ENCODE data around the gene SNX8. TPM values are rescaled to one million over a fixed set of nuclear protein-coding genes. Genes with fewer than 3 reads are reported as not detected.

The SNX8 gene
- total and polyA plus RNA-seq, 2 of the 8 experiments (the other 6 are each of a cell fraction or from before 2014, with no cell fraction given) = 46.2 to 70.8 TPM

DNA sequence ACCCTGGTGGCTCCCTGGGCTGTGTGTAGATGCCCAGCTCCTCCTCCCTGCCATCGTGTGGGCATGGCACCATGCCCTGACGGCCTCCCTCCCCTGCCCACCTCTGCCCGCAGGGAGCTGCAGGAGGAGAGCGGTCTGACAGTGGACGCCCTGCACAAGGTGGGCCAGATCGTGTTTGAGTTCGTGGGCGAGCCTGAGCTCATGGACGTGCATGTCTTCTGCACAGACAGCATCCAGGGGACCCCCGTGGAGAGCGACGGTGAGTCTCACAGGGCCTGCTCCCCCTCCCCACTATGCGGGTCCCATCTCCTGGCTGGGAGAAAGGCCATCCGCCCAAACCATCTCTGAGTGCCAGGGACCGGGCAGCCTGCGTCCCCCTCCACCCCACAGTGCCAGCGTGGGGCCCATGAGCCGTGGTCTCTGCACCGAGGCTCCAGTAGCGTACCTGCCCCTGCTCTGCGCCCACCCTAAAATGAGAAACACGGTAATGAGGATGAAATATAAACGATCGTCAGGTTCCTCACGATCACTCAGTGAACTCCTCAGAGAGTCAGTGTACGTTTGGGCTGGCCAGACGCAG, 64.4 kb downstream of the SNX8 start (continued):
- no peak for TF ChIP-seq EP300 (IDR thresholded peaks at IDR 0.05; ENCODE audit: borderline replicate concordance in 1 of 2, low read depth in 2 of 2, low read length in 2 of 2)
- TF ChIP-seq RAD21 (IDR thresholded peaks at IDR 0.05 in 1 of 2, conservative IDR thresholded peaks at IDR 0.05 in 1 of 2; ENCODE audit: low read depth in 2 of 2, low read length in 2 of 2) = no peak
- TF ChIP-seq SP2 (IDR thresholded peaks at IDR 0.05; ENCODE audit: low read length) = no peak
